Measurements from ENCODE around the gene RTL1.

The RTL1 gene

GRCh38 chr14:100903672-100904185 is at the start of gene RTL1:
RTL1 (minus strand) TSS chr14:100903722; CDS start chr14:100884788, 18,934 bp downstream.
- no peak for TF ChIP-seq CTCF (IDR thresholded peaks at IDR 0.05; ENCODE audit: low read depth, low read length)
- no peak for DNase-seq (ENCODE audit: extremely low read depth, low read depth)

GRCh38 chr14:100950024-100950423 is 46.5 kb upstream of the RTL1 start:
- no peak for DNase-seq (ENCODE audit: extremely low read depth, low read depth)
- TF ChIP-seq CTCF (IDR thresholded peaks at IDR 0.05; ENCODE audit: low read depth, low read length): no peak

GRCh38 chr14:100944052-100944451 is 40.5 kb upstream of the RTL1 start:
- DNase-seq (ENCODE audit: extremely low read depth, low read depth): no peak
- TF ChIP-seq CTCF (IDR thresholded peaks at IDR 0.05; ENCODE audit: low read depth, low read length): no peak

GRCh38 chr14:100930270-100930669 is 26.7 kb upstream of the RTL1 start:
- TF ChIP-seq CTCF (IDR thresholded peaks at IDR 0.05; ENCODE audit: low read depth, low read length): no peak
- DNase-seq (ENCODE audit: extremely low read depth, low read depth): no peak

- no peak for TF ChIP-seq CTCF (IDR thresholded peaks at IDR 0.05; ENCODE audit: low read depth, low read length)
- DNase-seq (ENCODE audit: extremely low read depth, low read depth): no peak
Observed at GRCh38 chr14:100915560-100915959, 12.0 kb upstream of the RTL1 start.

- TF ChIP-seq CTCF (IDR thresholded peaks at IDR 0.05; ENCODE audit: low read depth, low read length): no peak
- no peak for DNase-seq (ENCODE audit: extremely low read depth, low read depth)
Observed at GRCh38 chr14:100914597-100915021, 11.1 kb upstream of the RTL1 start.

- DNase-seq (ENCODE audit: extremely low read depth, low read depth): no peak
- no peak for TF ChIP-seq CTCF (IDR thresholded peaks at IDR 0.05; ENCODE audit: low read depth, low read length)
Observed at GRCh38 chr14:100911665-100912316, 8.3 kb upstream of the RTL1 start.
